Adrenal gland (tissue), 5 donors: ENCODE results near the gene WDR47.

ENCODE experiments used
- CTCF ChIP-seq, 6 experiments: fragments of 450-650 bp in 4 of 6; fragments of 200-600 bp in 2 of 6; sonication (generic) in 1 of 6; IDR thresholded peaks; 1 replicate in 5 of 6; 2 replicates in 1 of 6; pipeline versions ENCODE4 v1.5.1 to v1.8.0; 2016 to 2021; ENCODE audit warnings: antibody characterized with exemption in 6 of 6, mild to moderate bottlenecking in 2 of 6, moderate library complexity in 1 of 6
- POLR2A ChIP-seq, 2 donors: fragments of 450-650 bp; IDR thresholded peaks; one replicate each; pipeline ENCODE4 v1.6.1; 2017; ENCODE audit warnings: antibody characterized with exemption in 2 of 2, mild to moderate bottlenecking in 2 of 2, moderate library complexity in 1 of 2
- donor health status: DM: no; HTN: no; CAD: no.

- TF ChIP-seq CTCF (IDR thresholded peaks at IDR 0.05) (no peak), POLR2A (IDR thresholded peaks at IDR 0.05) (no peak)
Measured at GRCh38 chr1:109047339-109047738, 5.4 kb upstream of the WDR47 start.
